Jurkat, Clone E6-1 (cell line): ENCODE results near the gene ANKEF1. TPM values are rescaled to one million over a fixed set of nuclear protein-coding genes. Genes with fewer than 3 reads are reported as not detected.

Source experiments
- DNase-seq: peaks from one replicate; pipeline ENCODE4 v3.0.0-alpha.2; 2011; ENCODE audit warnings: low read depth, low spot score
- H3K4me3 ChIP-seq: 2 replicates; pipeline ENCODE4 v1.5.1; 2011; ENCODE audit warnings: mild to moderate bottlenecking, low read length, control low read depth, moderate library complexity
- polyA plus RNA-seq: library from polyadenylated mRNA; unstranded; fragments of >200 nt; gene quantifications from one replicate; pipeline ENCODE4 v1.2.1, GENCODE V29; 2012; ENCODE audit warnings: missing spikeins; ENCODE audit not compliant: insufficient read length, insufficient read depth

ANKEF1 gene
- polyA plus RNA-seq, result 7.0 TPM

DNA sequence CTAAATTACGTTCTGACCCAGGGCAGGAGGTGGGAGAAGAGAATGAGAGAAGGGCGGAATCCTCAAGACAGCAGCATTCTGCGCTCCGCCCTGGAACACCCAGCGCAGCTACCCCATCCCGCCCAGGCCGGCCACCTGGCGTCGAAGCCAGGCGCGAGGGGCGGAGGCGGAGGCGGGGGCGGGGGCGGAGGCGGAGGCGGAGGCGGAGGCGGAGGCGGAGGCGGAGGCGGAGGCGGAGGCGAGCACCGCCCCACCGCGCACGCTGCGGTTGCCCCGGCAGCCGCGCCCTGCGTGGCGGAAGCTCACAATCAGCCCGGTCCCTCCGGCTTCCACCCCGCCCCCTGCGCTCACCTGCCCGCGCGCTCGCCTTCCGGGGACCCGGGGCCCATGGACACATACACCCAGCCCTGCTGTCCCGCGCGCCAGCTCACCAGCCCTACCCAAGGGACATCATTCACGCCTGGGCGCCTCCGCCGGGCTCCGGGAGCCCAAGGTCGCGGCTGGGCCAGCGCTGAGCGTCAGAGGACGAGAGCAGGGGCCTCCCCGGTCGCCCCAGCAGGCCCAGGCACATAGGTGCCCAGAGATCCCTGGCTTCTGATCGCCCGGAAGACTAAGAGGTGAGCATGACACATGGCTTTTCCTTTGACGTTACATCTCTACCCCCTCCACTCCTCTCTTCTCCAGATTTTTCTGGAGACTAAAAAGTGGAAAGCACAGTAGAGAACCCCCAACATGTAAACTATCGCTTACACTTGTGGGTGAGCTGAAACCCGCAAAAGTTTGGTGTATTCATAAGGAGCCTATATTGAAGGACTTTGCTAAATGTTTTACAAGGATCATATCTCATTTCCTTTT is at the start of gene ANKEF1:
ANKEF1 (plus strand) TSS at position 271 of the 855 bp plus-strand sequence. CDS start 3,315 bp downstream, outside the sequence.
- peak within 1 kb of the TSS; percentile 75 for H3K4me3 ChIP-seq
- DNase-seq, result peak; percentile 65

DNA sequence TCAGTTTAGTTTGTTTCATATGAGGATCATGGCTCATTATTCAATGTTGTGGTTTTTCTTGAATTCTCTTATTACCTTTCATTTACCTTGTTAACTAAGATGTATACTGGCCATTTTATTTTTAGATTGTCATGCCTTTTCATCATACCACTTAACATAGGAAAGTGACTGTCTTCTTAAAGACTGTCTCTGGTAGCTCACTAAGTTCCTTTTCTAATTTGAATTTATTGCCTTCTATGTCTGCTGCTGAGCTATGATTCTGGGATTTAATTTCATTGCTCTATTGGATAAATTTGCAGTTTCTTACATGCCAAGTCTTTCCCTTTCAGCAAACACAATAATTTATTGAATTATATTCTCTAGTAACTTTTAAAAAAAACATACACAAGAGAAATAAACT is 49.5 kb upstream of the ANKEF1 start:
- no peak for DNase-seq
- H3K4me3 ChIP-seq, result no peak overlapping the region

DNA sequence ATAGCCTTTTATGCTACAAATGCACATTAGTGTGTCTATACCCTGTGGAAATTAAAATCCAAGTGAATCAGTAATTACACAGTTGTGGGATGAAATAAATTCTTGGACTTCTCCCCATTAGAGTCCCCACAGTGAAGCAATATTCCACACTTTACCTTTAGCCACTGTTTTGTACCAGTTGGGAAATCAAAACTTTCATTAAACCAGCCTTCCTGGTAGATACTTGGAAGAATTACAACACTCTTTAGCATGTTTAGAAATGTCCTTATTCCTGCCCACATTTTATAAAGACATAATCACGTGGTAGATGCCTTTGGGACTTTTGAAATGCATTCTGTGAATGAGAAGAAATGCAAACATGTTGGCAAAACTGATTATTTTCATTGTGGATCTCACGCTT is 49.0 kb upstream of the ANKEF1 start:
- H3K4me3 ChIP-seq, result no peak overlapping the region
- no peak for DNase-seq

DNA sequence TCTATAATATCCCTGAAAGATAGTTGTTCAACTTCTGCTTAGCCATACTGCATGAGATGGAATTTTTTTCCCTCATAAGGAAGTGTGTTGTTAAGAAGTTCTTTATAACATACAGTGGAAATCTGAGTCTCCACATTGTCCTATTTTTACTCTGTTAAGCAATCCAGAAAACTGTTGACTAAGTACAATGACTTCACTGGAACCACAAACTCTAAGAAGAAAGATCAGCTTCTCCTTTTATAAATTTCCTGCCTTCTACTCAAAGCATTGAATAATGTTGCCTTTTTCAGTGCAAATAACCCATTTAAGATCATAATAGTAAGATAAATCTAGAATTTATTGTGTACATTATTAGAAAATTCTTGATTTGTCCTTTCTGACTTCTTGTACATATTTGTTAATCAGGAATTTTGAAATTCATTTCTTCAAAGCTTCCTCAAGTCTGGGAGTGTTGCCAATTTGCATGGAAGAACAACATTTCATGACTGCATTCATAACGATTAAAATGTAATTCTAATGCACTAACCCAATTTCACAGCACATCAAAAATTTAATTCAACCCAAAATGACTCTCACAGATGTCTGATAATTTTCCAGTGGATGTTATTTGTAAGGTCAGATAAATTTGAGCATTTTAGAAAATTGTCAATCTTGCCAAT is 45.6 kb upstream of the ANKEF1 start:
- no peak for DNase-seq
- no peak overlapping the region for H3K4me3 ChIP-seq

DNA sequence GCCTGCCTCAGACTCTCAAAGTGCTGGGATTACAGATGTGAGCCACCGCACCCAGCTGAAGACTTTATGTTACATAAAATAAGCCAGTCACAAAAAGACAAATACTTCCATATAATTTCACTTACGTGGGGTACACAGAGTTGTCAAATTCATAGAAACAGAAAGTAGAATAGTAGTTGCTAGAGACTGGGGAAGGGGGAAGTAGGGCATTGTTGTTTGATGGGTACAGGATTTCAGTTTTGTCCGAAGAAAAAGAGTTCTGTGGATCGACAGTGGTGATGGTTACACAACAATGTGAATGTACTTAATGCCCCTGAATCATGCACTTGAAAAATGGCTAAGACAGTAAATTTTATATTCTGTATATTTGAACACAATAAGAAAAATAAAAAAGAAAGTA is 41.6 kb upstream of the ANKEF1 start:
- no peak overlapping the region for H3K4me3 ChIP-seq
- DNase-seq, result no peak

DNA sequence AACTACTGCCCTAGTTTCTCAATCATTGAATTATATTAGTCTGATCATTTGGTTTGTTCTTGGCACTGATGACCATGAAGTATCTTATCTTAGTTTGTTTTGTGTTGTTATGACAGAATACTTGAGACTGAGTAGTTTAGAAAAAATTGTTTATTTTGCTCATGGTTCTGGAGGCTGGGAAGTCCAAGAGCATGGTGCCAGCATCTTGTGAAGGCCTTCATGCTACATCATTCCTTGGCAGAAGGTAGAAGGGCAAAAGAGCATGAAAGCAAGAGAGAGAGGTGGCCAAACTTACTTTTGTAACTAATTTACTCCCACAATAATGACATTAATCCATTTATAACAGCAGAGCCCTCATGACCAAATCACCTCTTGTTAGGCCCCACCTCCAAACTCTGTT is 40.1 kb upstream of the ANKEF1 start:
- DNase-seq, result no peak
- H3K4me3 ChIP-seq, result no peak overlapping the region

DNA sequence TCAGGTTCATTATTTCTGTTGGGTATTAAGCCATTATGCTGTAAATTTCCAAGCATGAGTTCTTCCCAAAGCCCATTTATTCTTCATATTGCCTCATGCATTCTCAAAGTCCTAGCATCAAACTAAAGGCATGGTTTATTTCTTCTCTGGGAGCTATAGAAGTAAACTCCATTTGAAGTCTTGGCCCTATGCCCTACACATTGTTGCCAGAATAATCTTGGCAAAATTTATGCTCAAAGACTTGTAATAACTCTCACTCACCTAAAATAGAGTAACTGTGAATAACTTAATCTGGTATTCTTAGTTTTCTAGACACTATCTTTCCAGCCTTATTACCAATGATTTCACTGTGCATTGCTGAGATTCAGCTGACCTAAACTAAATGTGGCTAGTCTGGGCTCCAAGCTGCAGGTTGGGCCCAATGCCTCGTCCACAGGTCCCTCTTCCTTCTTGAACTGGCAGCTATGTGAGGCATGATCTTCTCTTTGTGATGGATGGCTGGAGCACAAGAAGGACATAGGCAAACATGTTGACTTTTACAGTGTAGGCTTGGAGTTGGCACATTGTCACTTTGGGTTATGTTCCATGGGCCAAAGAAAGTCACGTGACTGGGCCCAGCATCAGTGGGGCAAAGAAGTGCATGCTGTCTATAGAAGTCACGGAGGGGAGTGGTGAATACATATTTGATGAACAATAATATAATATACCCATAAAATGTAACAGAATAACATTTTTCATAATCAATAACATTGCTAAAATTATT is 39.1 kb upstream of the ANKEF1 start:
- no peak for DNase-seq
- H3K4me3 ChIP-seq, result no peak overlapping the region

DNA sequence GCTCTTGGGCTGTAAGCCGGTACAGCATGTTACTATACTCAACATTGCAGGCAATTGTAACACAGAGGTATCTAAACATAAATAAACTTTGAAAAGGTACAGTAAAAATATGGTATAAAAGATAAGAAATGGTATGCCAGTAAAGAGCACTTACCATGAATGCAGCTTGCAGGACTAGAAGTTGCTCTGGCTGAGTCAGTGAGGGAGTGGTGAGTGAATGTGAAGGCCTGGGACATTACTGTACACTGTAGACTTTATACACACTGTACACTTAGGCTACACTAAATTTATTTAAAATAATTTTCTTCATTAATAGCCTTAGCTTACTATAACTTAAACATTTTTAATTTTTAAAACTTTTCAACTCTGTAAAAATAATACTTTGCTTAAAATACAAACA is 37.8 kb upstream of the ANKEF1 start:
- H3K4me3 ChIP-seq, result no peak overlapping the region
- no peak for DNase-seq

DNA sequence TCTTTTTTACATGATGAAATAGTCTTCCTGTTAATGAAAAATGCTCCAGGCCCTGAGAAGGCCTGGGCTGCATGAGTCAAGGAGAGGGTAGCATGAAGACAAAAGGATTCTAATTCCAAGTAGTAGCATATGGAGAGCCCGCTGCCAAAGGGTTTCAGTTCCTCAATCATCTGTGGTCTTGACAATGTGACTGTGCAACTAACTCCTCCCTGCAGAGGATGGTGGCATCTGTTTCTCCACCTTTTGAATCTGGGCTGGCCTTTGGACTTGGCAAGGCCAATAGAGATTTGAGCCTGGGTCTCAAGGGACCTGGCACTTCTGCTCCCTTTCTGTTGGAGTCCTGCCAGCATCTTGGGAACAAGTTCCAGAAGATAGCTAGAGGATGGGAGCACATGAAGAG is 35.1 kb upstream of the ANKEF1 start:
- DNase-seq, result no peak
- H3K4me3 ChIP-seq, result no peak overlapping the region

DNA sequence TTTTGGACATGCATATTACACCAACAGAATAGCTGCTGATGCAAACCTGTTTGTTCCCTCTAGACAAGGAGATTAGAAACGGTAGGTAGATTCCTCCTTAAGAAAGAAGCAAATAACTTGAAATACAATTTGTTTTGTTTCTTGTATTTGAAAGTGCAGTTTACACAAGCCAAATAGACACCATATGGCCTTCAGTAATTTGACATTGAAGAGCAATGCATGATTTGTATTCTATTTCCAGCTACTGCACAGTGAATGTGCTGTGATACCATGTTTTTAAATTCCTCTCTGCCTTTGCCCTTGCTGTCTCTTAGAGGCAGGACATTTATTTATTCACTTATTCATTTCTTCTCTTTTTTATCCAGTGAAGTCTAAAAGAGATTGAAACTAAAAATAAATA is 31.9 kb upstream of the ANKEF1 start:
- H3K4me3 ChIP-seq, result no peak overlapping the region
- no peak for DNase-seq

DNA sequence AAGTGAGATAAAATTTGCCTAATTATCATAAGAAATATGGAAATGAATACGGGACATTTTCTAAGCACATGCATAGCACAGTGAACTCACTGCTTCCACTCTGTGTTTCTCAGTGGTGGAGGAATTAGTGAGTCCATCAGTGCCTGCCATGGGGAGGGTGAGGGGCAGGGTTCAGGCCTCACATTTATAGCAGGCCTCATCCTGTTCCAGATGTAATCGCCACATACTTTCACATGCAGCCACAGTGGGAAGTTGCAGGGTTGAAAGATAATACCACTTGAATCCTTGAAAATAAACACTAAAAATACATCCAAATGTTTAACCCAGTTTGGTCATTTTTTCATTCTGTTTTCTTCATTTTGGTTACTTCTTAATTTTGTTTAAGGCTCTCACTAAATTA is 29.9 kb upstream of the ANKEF1 start:
- no peak for DNase-seq

DNA sequence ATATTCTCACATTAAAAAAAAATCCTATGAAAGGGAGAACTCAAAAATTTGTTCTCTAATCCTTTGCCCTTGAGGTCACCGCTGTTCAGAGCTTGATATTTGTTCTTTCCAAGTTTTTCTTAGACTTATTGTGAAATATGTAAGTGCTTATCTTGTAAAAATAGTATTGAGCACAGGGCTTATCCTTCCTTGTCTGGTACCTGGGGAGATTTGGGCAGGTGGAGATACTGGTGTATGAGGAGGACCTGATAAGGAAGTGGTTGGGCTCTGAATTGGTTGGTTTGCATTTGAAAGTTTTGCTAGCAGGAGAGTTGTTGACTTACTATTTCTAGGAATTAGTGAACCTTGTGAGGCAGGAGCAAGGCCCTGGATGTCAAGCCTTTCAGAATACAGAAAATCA is 28.9 kb upstream of the ANKEF1 start:
- H3K4me3 ChIP-seq, result no peak overlapping the region
- DNase-seq, result no peak

More for the DNA sequence above, 29.9 kb upstream of the ANKEF1 start:
- no peak overlapping the region for H3K4me3 ChIP-seq

DNA sequence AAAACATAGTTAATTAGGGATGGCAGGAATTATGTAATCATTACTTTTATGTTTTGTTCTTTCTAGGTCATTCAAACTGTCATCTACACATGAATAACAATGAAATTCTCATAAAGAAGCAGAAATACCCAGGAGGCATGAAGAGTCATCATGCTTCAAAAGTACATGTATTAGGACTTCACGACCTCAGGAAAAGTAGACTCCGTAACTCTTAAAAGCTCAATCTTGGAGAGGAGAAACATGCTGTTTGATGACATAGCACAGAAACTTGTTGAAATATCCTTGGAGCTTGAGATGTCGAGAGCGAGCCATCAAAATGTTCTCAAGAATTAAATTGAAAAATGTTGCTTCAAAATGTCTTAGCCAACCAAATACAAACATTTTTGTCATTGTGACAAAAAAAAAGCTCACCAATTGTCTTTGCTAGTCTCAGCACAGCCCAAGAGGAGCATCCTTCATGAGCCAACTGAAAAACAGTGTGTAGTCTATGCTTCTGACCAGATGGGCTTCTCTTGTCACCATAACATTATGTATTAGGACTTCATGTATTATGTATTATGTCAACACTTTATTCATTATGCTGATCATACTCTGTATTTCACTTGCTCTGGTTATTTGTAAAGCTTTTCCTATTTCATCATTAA is 28.2 kb upstream of the ANKEF1 start:
- DNase-seq, result no peak
- no peak overlapping the region for H3K4me3 ChIP-seq

DNA sequence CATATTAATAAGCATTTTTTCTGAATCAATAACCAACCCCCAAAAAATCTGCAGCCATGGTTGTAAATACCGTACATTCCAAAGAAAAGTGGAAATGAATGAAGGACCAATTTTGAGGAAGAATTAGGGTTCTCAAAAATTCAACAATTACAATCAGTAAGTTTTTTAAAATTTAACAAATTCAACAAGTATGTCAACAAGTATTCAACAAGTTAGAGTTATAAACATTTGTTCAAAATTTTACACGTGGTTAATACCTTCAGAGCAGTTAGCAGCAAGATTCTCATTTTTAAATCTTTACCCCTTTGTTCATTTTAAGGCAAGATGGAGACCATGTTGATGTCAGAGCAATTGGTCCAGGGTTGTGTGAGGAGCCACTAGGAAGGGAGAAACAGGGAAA is 27.6 kb upstream of the ANKEF1 start:
- DNase-seq, result no peak
- no peak overlapping the region for H3K4me3 ChIP-seq

DNA sequence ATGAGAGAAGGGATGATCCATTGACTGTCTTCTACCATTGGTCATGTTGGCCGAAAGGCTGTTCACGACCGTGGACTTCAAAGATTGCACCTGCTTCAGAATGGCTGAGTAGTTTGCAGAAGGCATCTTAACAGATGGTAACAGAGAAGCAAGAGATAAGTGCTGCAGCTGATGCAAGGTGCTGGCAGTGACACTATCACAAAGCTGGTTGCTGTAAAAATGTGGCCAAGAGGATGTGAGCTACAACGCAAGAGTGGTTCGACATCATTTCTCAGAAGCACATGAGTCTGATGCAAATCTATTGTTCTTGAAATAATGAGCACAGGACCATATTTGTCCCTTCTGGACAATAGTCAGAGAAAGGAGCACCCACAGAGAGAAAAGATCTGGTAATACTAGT is 27.0 kb upstream of the ANKEF1 start:
- no peak for DNase-seq
- no peak overlapping the region for H3K4me3 ChIP-seq

DNA sequence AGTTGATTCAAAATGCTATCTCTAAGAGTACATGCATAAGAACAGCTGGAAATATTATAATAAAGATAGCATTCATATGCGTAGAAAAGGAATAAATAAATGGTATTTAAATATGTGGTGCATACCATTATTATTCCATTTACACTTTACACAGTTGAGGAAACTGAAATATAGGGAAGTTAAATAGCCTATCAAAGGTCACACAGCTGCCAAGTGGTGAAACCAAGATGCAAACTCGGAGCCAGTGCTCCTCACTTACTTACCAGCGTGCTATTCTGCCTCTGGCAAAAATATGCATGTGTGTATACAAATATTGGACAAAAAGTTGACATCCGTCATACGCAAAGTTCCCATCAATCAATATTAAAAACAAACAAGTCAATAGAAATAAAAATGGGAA is 22.3 kb upstream of the ANKEF1 start:
- no peak overlapping the region for H3K4me3 ChIP-seq
- DNase-seq, result no peak

DNA sequence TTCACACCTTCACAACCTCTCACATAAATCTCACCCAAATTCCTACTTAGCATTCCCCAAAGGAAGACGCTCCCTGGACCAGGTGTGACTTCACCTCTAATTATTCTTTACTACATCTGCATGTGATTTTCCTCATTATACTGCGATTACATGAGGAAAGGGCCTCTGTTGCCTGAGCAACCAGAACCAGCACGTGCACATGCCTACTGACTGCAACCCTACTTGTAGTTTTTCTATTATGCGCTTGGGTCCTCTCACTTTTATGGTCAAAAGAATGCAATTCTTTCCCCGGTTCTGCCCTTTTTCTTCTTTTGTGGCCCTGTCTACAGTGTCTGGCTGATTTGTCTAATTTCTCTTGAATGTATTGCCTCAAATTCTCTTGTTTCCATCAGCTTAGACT is 20.4 kb upstream of the ANKEF1 start:
- DNase-seq, result no peak
- no peak overlapping the region for H3K4me3 ChIP-seq

DNA sequence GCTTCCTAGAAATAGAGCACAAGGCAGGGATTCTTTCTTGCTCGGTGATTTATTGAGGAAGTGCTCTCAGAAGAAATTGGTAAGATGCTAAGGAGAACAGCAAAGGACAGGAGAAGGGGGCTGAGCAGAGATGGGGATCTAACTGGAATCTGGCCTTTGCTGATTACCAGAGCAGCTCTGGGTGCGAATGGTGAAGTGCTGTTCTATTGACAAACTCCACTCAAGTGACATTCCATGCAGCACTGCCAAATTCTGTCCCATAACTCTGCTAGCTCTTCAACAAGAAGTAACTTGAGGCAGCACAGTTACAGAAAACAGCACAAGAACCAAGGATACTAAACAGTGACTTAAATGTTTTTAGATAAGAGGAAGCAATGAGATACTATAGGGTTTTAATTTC is 13.8 kb upstream of the ANKEF1 start:
- DNase-seq, result no peak
- no peak overlapping the region for H3K4me3 ChIP-seq

DNA sequence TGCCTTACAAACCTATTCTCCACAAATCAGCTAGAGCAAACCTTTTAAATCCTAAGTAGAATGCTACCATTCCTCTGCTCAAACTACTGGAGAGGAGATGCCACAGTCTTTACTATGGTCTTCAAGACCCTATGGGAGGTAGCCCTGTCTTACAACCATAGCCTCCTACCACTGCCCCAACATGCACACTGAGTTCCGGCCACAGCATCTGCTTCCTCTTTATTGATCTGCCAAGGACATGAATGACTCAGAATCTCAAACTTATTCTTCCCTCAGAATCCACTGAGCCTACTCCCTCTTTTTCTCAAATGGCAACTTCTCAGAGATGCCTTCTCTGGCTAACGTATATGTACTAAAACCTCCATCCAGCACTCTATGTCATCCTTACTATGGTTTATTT is 12.2 kb upstream of the ANKEF1 start:
- no peak overlapping the region for H3K4me3 ChIP-seq
- DNase-seq, result no peak

DNA sequence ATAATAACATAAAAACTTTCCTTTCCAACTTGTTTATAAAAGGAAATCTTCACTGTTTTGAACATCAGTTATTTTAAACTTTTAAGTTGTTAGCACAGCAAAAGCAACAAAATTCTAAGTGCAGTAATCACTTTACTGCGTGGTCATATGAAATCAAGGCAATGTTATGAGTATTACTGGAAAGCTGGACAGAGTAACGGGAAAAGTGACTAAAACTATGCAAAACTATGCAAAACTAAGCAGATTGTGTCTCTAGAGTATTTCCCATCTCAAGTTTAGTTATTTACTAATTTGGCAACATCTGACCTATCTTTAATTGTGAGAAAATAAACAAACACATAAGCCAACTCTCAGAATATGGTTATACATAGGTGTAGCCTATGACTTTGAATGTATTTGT is 10.9 kb upstream of the ANKEF1 start:
- no peak for DNase-seq
- H3K4me3 ChIP-seq, result no peak overlapping the region
